OCI-LY7 (cell line): ENCODE results near the gene TBC1D30. TPM values are rescaled to one million over a fixed set of nuclear protein-coding genes. Genes with fewer than 3 reads are reported as not detected.

Experiments
- BruUV-seq: library from RNA; stranded (reverse); fragments of 400-500 nt; replicated peaks from 2 replicates; lab custom pipeline; 2021; lab: Mats Ljungman, UMichigan
- CTCF ChIA-PET: fragments of 300-600 bp; sonication (Branson Sonifier 250); formaldehyde crosslinking; loops from one replicate; lab custom pipeline; 2022; ENCODE audit warnings: antibody characterized with exemption; ENCODE audit not compliant: unreplicated experiment; lab: Charles Lee
- POLR2A ChIA-PET: fragments of 300-600 bp; sonication (Branson Sonifier 250); formaldehyde crosslinking; loops from one replicate; lab custom pipeline; 2022; ENCODE audit warnings: antibody characterized with exemption; lab: Charles Lee
- DNase-seq: peaks from one replicate; pipeline ENCODE4 v3.0.0-alpha.2; 2015; ENCODE audit warnings: low spot score
- H2AFZ ChIP-seq: fragments of 200-600 bp; sonication (generic), shearing (Covaris generic); 2 replicates; pipeline ENCODE4 v1.6.1; 2014; ENCODE audit warnings: mild to moderate bottlenecking, antibody characterized with exemption, low read length, moderate library complexity
- H3K27ac ChIP-seq: fragments of 200-600 bp; sonication (generic); 2 replicates; pipeline ENCODE4 v1.5.1; 2014; ENCODE audit warnings: mixed run types, low read depth, mild to moderate bottlenecking, moderate library complexity, low read length, inconsistent platforms; ENCODE audit not compliant: poor library complexity, severe bottlenecking
- H3K36me3 ChIP-seq: fragments of 200-600 bp; sonication (generic); 2 replicates; pipeline ENCODE4 v1.6.1; 2014; ENCODE audit warnings: mild to moderate bottlenecking, antibody characterized with exemption, low read length, moderate library complexity, mixed read lengths; ENCODE audit not compliant: insufficient read depth
- H3K4me1 ChIP-seq: fragments of 200-600 bp; sonication (generic); 2 replicates; pipeline ENCODE4 v1.5.1; 2014; ENCODE audit warnings: mild to moderate bottlenecking, low read length; ENCODE audit not compliant: insufficient read depth, poor library complexity, severe bottlenecking
- H3K4me2 ChIP-seq: fragments of 200-600 bp; sonication (generic); 2 replicates; pipeline ENCODE4 v1.6.1; 2014; ENCODE audit warnings: mild to moderate bottlenecking, low read length
- H3K4me3 ChIP-seq: fragments of 200-600 bp; sonication (generic); 2 replicates; pipeline ENCODE4 v1.5.1; 2014; ENCODE audit warnings: mild to moderate bottlenecking, low read depth, low read length; ENCODE audit not compliant: poor library complexity, severe bottlenecking
- H3K79me2 ChIP-seq: fragments of 200-600 bp; sonication (generic); 2 replicates; pipeline ENCODE4 v1.6.1; 2016; ENCODE audit warnings: low read depth, mild to moderate bottlenecking, low read length, moderate library complexity, mixed read lengths; ENCODE audit not compliant: insufficient read depth
- H3K9me2 ChIP-seq: fragments of 200-600 bp; sonication (generic); 2 replicates; pipeline ENCODE4 v1.6.1; 2016; ENCODE audit warnings: mild to moderate bottlenecking, low read length, mixed read lengths; ENCODE audit not compliant: insufficient read depth
- H3K9me3 ChIP-seq: fragments of 200-600 bp; sonication (generic); 2 replicates; pipeline ENCODE4 v1.6.1; 2014; ENCODE audit warnings: mild to moderate bottlenecking, mixed run types, low read length, mixed read lengths
- H4K20me1 ChIP-seq: fragments of 200-600 bp; sonication (generic); 2 replicates; pipeline ENCODE4 v1.6.1; 2014; ENCODE audit warnings: mild to moderate bottlenecking, antibody characterized with exemption, low read length, moderate library complexity, mixed read lengths; ENCODE audit not compliant: insufficient read depth
- CTCF ChIP-seq: fragments of 200-600 bp; sonication (generic); conservative IDR thresholded peaks from 2 replicates; pipeline ENCODE4 v1.5.1; 2014; ENCODE audit warnings: mild to moderate bottlenecking, antibody characterized with exemption, low read length, moderate library complexity, mixed read lengths
- EZH2phosphoT487 ChIP-seq: fragments of 200-600 bp; sonication (generic); IDR thresholded peaks from 2 replicates; pipeline ENCODE4 v1.6.1; 2018; ENCODE audit warnings: low read depth, borderline replicate concordance, mild to moderate bottlenecking, mixed run types, antibody characterized with exemption, low read length, moderate library complexity, mixed read lengths
- intact Hi-C: fragments of 100-400 bp; cut with micrococcal nuclease; formaldehyde crosslinking; loops from one replicate; pipeline ENCODE4 v1.10.0; 2022; ENCODE audit not compliant: unreplicated experiment
- total RNA-seq, 2 experiments: library from RNA; depleted of rRNA in 1 of 2; stranded (reverse); fragments of >200 nt in 1 of 2; shearing (Covaris generic) in 1 of 2; gene quantifications; 2 replicates each; pipeline ENCODE4 v1.2.3, GENCODE V29; 2014 to 2022

TBC1D30 gene
- total RNA-seq, 2 experiments from 2014 or later = 0.13 to 4.6 TPM

DNA sequence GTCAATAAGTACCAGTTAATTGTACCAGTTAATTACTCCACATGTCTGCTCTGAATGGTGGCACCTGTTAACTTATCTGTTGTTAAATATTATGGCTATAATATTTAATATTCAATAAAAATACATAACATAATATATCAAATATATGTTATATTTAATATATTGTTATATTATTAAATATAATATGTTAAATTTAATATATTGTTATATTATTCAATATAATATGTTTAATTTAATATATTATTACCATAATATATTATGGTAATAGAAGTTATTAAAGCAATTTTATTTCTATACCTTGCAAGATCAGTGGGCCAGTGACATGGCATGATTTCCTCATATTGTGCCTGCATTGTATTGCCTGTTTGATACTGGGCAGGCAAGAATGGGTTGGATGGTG lies 98.4 kb downstream of the TBC1D30 start:
- H3K79me2 ChIP-seq = no peaks in the 10 kb centered on the region
- no peaks in the 10 kb centered on the region for H3K4me1 ChIP-seq
- no peaks in the 10 kb centered on the region for H3K36me3 ChIP-seq
- no peak for DNase-seq
- BruUV-seq = no TSS peak
- ChIA-PET CTCF (no interaction called here), POLR2A (no interaction called here)
- H4K20me1 ChIP-seq = no peaks in the 10 kb centered on the region
- H3K9me3 ChIP-seq = no peaks in the 10 kb centered on the region
- H2AFZ ChIP-seq = no peak overlapping the region
- H3K4me2 ChIP-seq = no peak overlapping the region
- no peak overlapping the region for H3K4me3 ChIP-seq
- intact Hi-C loops = no loop called here
- TF ChIP-seq CTCF (no peak), EZH2phosphoT487 (no peak)
- H3K27ac ChIP-seq = no peak overlapping the region
- no peaks in the 10 kb centered on the region for H3K9me2 ChIP-seq

GRCh38 chr12:64923536-64923935 lies 99.1 kb downstream of the TBC1D30 start:
- intact Hi-C loops = no loop called here

More at GRCh38 chr12:64923536-64923935, 99.1 kb downstream of the TBC1D30 start:
- ChIA-PET POLR2A (no interaction called here), CTCF (no interaction called here)
- Histone ChIP-seq H3K79me2 (no peaks in the 10 kb centered on the region), H3K9me3 (no peaks in the 10 kb centered on the region), H3K9me2 (no peaks in the 10 kb centered on the region), H3K4me1 (no peaks in the 10 kb centered on the region), H3K27ac (no peak overlapping the region), H3K4me3 (no peak overlapping the region), H2AFZ (no peak overlapping the region), H4K20me1 (no peaks in the 10 kb centered on the region), H3K36me3 (no peaks in the 10 kb centered on the region), H3K4me2 (no peak overlapping the region)
- no peak for DNase-seq
- BruUV-seq = no TSS peak
- TF ChIP-seq CTCF (no peak), EZH2phosphoT487 (no peak)

Other genes starting within 250 kb of the TBC1D30 start
- 13.8 and 16.3 TPM in 2 replicates for gene RASSF3, start 214.2 kb upstream of the TBC1D30 start, total RNA-seq (2014; rRNA removed; shearing (Covaris generic))
- 49.9 and 50.8 TPM in 2 replicates for gene RASSF3, start 214.2 kb upstream of the TBC1D30 start, total RNA-seq (2022)
- gene GNS, start 65.2 kb upstream of the TBC1D30 start, total RNA-seq (2014; rRNA removed; shearing (Covaris generic)) = 8.0 and 9.4 TPM in 2 replicates
- 16.0 and 18.0 TPM in 2 replicates for gene GNS, start 65.2 kb upstream of the TBC1D30 start, total RNA-seq (2022)